ENCODE results near the gene MICAL2.
"Not testable (repeated sequence)": the region's sequence is repeated elsewhere in the genome, so short reads cannot be mapped to it uniquely, and the experiment has no call there.

The MICAL2 gene

DNA sequence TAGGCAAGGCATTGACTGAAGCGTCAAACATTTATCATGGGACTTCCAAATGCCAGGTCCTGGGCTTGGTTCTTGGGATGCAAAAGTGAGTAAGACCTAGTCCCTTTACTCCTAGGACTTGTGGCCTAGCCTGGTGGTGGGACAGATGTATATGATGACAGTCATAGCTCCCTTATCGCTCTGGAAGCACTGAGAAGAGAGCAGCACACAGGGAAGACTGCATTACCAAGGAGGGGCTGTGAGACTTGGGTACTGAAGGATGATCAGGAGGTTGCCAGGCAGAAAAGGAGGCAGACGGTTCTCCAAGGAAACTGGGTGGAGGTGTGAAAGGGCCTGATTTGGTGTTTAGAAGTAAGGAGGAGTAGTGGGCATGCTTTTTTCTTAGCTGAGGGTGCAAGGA lies 32.5 kb downstream of the MICAL2 start:
- DNase-seq (ENCODE audit: low read depth): no peak
- no peak for TF ChIP-seq CTCF (IDR thresholded peaks at IDR 0.05; ENCODE audit: low read depth, low read length, missing control alignments)

GRCh38 chr11:12143461-12144258 lies 33.3 kb downstream of the MICAL2 start:
- no peak overlapping the region for H3K4me3 ChIP-seq (ENCODE audit: low read depth, low read length)
- DNase-seq (ENCODE audit: low read depth): no peak
- TF ChIP-seq CTCF (IDR thresholded peaks at IDR 0.05; ENCODE audit: low read depth, low read length, missing control alignments): no peak

More for the DNA sequence above, 32.5 kb downstream of the MICAL2 start:
- H3K4me3 ChIP-seq (ENCODE audit: low read depth, low read length): no peak overlapping the region

DNA sequence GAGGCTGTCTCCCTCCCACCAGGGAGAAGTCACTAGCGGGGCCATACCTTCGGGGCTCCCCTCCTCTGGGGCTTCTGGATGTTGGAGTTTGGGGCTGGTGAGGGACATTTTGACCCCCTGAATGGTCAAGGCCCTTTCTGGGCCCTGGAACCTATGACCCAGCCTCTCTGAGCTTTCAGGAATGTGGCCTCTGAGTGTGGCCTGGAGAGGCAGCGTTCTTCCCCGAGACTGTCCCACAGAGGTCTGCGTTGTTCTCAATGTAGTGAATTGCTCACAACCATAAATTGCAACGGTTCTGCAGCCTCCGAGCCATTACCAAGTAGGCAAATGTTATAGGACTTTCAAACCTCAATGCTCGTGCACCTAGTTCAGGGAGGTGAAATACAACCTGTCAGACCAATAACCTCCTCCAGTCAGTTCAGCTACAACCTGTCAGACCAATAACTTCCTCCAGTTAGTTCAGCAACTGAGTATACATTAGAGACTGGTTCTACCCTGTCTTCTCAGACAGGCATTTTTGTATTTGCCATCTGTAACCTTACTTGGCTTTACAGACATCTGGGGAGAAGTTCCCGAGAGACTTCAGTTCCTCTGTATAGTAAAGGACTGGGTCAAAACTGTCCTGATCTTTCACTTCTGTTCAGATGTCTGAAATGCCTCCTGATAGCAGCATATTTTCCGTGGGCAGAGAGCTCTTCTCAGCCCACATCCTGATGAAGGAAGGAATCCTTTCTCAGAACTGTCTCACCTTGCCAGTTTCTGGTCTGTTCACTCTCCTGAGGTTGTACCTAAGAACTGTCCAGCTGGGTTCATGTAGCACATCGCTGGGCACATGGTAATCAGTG lies 34.2 kb downstream of the MICAL2 start:
- DNase-seq (ENCODE audit: low read depth): no peak
- TF ChIP-seq CTCF (IDR thresholded peaks at IDR 0.05; ENCODE audit: low read depth, low read length, missing control alignments): no peak
- H3K4me3 ChIP-seq (ENCODE audit: low read depth, low read length): no peak overlapping the region

- DNase-seq (ENCODE audit: low read depth); H3K4me3 ChIP-seq (ENCODE audit: low read depth, low read length): not testable (repeated sequence)
These were observed 36.3 kb downstream of the MICAL2 start for GRCh38 chr11:12146678-12147077.

DNA sequence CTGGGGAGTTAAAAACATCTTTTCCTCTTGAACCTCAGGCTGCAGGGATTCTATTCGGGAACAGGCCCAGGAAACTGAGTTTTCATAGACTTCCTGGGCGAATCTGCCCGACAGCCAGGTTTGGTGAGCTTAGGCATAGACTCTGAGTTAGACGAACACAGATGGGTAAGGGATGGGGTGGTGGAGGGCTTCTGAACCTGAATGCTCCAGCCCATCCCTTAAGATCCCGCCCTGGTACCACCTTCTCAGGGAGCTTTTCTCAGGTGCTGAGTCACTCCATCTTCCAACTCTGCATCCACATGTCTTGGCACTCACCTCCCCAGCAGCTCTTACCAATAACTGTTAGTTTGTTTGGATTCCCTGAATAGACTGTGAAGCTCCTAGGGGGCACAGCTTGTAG lies 37.4 kb downstream of the MICAL2 start:
- no peak for DNase-seq (ENCODE audit: low read depth)
- TF ChIP-seq CTCF (IDR thresholded peaks at IDR 0.05; ENCODE audit: low read depth, low read length, missing control alignments): no peak
- no peak overlapping the region for H3K4me3 ChIP-seq (ENCODE audit: low read depth, low read length)

- no peak for TF ChIP-seq CTCF (IDR thresholded peaks at IDR 0.05; ENCODE audit: low read depth, low read length, missing control alignments)
- no peak overlapping the region for H3K4me3 ChIP-seq (ENCODE audit: low read depth, low read length)
- no peak for DNase-seq (ENCODE audit: low read depth)
These were observed 38.1 kb downstream of the MICAL2 start for GRCh38 chr11:12148466-12148865.

DNA sequence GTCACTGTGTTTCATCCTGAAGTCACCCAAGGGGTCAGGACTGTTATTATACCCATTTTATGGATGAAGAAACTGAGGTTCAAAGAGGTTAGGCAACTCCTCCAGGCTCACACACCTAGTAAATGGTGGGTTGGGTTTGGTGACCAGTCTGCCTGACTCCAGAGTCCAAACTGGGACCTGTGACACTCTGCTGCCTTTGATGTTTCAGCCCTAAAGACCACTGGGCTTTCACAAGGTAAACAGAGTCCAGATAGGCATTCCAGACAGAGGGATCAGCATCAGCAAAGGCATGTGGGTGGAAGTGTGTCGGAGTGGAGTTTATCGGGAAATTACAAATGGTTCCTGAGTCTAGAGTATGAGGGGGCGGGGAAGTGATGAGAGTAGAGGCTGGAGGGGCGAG lies 38.5 kb downstream of the MICAL2 start:
- no peak for TF ChIP-seq CTCF (IDR thresholded peaks at IDR 0.05; ENCODE audit: low read depth, low read length, missing control alignments)
- no peak overlapping the region for H3K4me3 ChIP-seq (ENCODE audit: low read depth, low read length)
- DNase-seq (ENCODE audit: low read depth): no peak

Measured in GM12864 (cell line).